ENCODE measurements around the gene ZBTB20.

The ZBTB20 gene

GRCh38 chr3:114804099-114804498 is 343.0 kb downstream of the ZBTB20 start:
- Histone ChIP-seq H4K20me1 (ENCODE audit: insufficient read depth, low read length) (no peaks in the 10 kb centered on the region), H3K27ac (ENCODE audit: low read length) (no peak overlapping the region), H3K27me3 (ENCODE audit: insufficient read depth, low read length, poor library complexity) (no peaks in the 10 kb centered on the region), H3K4me2 (ENCODE audit: insufficient read depth, low read length) (no peak overlapping the region), H3K36me3 (ENCODE audit: insufficient read depth, low read length) (no peaks in the 10 kb centered on the region), H3K9me3 (ENCODE audit: insufficient read depth, low read length, severe bottlenecking) (no peaks in the 10 kb centered on the region), H3K9ac (ENCODE audit: low read depth, low read length) (no peak overlapping the region), H3K79me2 (ENCODE audit: insufficient read depth, low read length) (no peaks in the 10 kb centered on the region), H2AFZ (ENCODE audit: low read depth, low read length) (no peak overlapping the region), H3K4me1 (ENCODE audit: insufficient read depth, low read length) (no peaks in the 10 kb centered on the region), H3K4me3 (ENCODE audit: low read depth in 1 of 2, low read length in 2 of 2) (no peak overlapping the region)
- TF ChIP-seq, protein P1, sequence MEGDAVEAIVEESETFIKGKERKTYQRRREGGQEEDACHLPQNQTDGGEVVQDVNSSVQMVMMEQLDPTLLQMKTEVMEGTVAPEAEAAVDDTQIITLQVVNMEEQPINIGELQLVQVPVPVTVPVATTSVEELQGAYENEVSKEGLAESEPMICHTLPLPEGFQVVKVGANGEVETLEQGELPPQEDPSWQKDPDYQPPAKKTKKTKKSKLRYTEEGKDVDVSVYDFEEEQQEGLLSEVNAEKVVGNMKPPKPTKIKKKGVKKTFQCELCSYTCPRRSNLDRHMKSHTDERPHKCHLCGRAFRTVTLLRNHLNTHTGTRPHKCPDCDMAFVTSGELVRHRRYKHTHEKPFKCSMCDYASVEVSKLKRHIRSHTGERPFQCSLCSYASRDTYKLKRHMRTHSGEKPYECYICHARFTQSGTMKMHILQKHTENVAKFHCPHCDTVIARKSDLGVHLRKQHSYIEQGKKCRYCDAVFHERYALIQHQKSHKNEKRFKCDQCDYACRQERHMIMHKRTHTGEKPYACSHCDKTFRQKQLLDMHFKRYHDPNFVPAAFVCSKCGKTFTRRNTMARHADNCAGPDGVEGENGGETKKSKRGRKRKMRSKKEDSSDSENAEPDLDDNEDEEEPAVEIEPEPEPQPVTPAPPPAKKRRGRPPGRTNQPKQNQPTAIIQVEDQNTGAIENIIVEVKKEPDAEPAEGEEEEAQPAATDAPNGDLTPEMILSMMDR (IDR thresholded peaks at IDR 0.05; ENCODE audit: borderline replicate concordance, extremely low read depth, low read length, poor library complexity, severe bottlenecking): no peak
- no peak for TF ChIP-seq EZH2 (IDR thresholded peaks at IDR 0.05; ENCODE audit: borderline replicate concordance, low read depth, low read length, severe bottlenecking)
- DNase-seq (no peak), ATAC-seq (ENCODE audit: insufficient read depth, low read depth) (no peak)

- H3K36me3 ChIP-seq (ENCODE audit: insufficient read depth, low read length): no peaks in the 10 kb centered on the region
- H3K4me2 ChIP-seq (ENCODE audit: insufficient read depth, low read length): no peak overlapping the region
- H3K9ac ChIP-seq (ENCODE audit: low read depth, low read length): no peak overlapping the region
- H3K9me3 ChIP-seq (ENCODE audit: insufficient read depth, low read length, severe bottlenecking): no peaks in the 10 kb centered on the region
- no peaks in the 10 kb centered on the region for H3K4me1 ChIP-seq (ENCODE audit: insufficient read depth, low read length)
- H3K27ac ChIP-seq (ENCODE audit: low read length): no peak overlapping the region
- no peaks in the 10 kb centered on the region for H4K20me1 ChIP-seq (ENCODE audit: insufficient read depth, low read length)
- H3K79me2 ChIP-seq (ENCODE audit: insufficient read depth, low read length): no peaks in the 10 kb centered on the region
- no peaks in the 10 kb centered on the region for H3K27me3 ChIP-seq (ENCODE audit: insufficient read depth, low read length, poor library complexity)
- H3K4me3 ChIP-seq (ENCODE audit: low read depth in 1 of 2, low read length in 2 of 2): no peak overlapping the region
- no peak for TF ChIP-seq EZH2 (IDR thresholded peaks at IDR 0.05; ENCODE audit: borderline replicate concordance, low read depth, low read length, severe bottlenecking)
- TF ChIP-seq, protein P1 (IDR thresholded peaks at IDR 0.05; ENCODE audit: borderline replicate concordance, extremely low read depth, low read length, poor library complexity, severe bottlenecking): no peak
- DNase-seq: no peak
- ATAC-seq (ENCODE audit: insufficient read depth, low read depth): no peak
- H2AFZ ChIP-seq (ENCODE audit: low read depth, low read length): no peak overlapping the region
Observed at GRCh38 chr3:114803042-114803695, 343.9 kb downstream of the ZBTB20 start.

DNA sequence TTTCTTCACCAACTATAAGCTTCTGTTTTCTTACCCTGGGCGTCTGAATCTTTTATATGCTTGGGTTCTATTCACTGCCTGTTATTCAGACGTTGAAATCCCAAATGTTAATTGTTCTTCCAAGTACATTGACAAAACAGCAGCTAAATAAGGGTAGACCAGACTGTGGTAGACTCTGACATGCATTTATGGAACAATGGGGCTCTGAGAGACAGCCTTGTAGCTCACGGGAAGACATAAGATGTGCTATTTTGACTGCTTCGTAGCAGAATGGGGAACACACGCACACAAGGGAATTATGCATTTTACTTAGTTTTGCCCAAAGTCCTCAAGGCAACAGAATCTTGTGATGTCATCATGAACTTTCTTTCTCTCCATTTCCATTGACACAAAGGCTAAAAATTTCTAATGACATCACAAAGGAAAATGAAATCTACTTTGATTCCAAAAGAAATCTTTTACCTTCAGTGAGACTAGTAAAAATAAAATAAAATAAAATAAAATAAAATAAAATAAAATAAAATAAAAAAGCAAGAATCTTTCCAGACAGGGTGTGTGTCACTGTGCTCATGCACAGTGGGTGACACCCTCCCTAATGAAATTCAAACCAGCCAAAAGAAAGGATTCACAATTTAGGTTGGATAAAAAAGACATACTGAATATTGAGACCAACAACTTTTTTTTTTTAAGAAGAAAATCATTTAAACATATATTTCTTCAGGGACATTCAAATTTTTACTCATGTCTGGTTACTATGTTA is 346.6 kb downstream of the ZBTB20 start:
- Histone ChIP-seq H3K79me2 (ENCODE audit: insufficient read depth, low read length) (no peaks in the 10 kb centered on the region), H2AFZ (ENCODE audit: low read depth, low read length) (no peak overlapping the region), H3K9me3 (ENCODE audit: insufficient read depth, low read length, severe bottlenecking) (no peaks in the 10 kb centered on the region), H3K9ac (ENCODE audit: low read depth, low read length) (no peak overlapping the region), H3K27me3 (ENCODE audit: insufficient read depth, low read length, poor library complexity) (no peaks in the 10 kb centered on the region), H3K4me2 (ENCODE audit: insufficient read depth, low read length) (no peak overlapping the region), H4K20me1 (ENCODE audit: insufficient read depth, low read length) (no peaks in the 10 kb centered on the region), H3K36me3 (ENCODE audit: insufficient read depth, low read length) (no peaks in the 10 kb centered on the region), H3K4me3 (ENCODE audit: low read depth in 1 of 2, low read length in 2 of 2) (no peak overlapping the region), H3K27ac (ENCODE audit: low read length) (no peak overlapping the region), H3K4me1 (ENCODE audit: insufficient read depth, low read length) (no peaks in the 10 kb centered on the region)
- no peak for ATAC-seq (ENCODE audit: insufficient read depth, low read depth)
- TF ChIP-seq EZH2 (IDR thresholded peaks at IDR 0.05; ENCODE audit: borderline replicate concordance, low read depth, low read length, severe bottlenecking): no peak
- TF ChIP-seq, protein P1 (IDR thresholded peaks at IDR 0.05; ENCODE audit: borderline replicate concordance, extremely low read depth, low read length, poor library complexity, severe bottlenecking): no peak
- DNase-seq: no peak

Measured in DND-41 (cell line).